Sigmoid colon (tissue), 4 donors: ENCODE data around the gene ATP23.

Source experiments
- EP300 ChIP-seq, 4 donors: sonication (generic); formaldehyde crosslinking; IDR thresholded peaks; one replicate each; pipeline ENCODE4 v1.6.1; 2017; ENCODE audit warnings: antibody characterized with exemption in 4 of 4
- POLR2A ChIP-seq, 2 donors: fragments of 450-650 bp; IDR thresholded peaks; one replicate each; pipeline ENCODE4 v1.6.1; 2016; ENCODE audit warnings: antibody characterized with exemption in 2 of 2, mild to moderate bottlenecking in 2 of 2, moderate library complexity in 2 of 2
- POLR2AphosphoS5 ChIP-seq, 4 donors: sonication (generic); formaldehyde crosslinking; IDR thresholded peaks; one replicate each; pipeline ENCODE4 v1.6.1; 2017; ENCODE audit warnings: antibody characterized with exemption in 4 of 4
- TF ChIP-seq, protein P1 (sequence below), 4 experiments: fragments of 450-650 bp in 3 of 4; fragments of 200-600 bp in 1 of 4; IDR thresholded peaks; one replicate each; pipeline ENCODE4 v1.5.1; 2016 to 2019; ENCODE audit warnings: antibody characterized with exemption in 4 of 4, mild to moderate bottlenecking in 3 of 4, moderate library complexity in 2 of 4

DNA sequence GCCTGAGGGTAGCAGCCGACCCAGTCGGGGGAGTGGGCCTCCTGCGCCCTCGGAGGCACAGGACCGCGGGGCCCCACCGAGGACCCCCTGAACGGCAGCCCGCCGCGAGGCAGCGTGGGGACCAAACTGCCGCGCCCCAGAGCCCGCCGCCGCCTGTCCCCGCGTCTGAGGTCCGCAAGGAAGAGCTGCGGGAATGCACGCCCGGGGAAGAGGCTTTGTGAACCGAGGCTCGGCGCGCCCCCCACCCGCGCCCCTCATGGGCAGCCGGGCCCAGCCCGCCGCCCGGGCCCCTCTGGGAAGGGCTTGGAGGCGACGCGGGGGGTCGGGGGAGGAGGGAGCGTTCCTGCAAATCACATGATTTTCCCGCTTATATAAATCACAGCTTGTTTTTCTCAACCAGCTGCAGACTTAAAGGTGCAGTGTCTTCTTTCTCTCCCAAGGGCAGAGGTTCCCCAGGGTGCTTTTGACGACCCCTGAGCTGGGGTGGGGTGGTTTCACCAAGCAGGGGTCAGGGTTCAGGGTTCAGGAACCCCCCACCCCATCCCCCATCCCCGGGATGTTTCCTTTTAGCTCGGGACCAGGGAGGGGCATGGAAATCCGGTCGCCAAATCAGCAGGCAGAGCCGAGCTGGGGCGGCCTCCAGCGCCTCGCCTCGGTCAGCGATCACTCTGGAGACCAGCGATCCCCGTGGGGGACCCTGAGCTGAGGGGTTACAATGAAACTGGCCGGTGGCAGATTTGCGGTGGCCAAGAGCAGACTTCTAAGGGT is 44.7 kb upstream of the ATP23 start:
- TF ChIP-seq, protein P1, sequence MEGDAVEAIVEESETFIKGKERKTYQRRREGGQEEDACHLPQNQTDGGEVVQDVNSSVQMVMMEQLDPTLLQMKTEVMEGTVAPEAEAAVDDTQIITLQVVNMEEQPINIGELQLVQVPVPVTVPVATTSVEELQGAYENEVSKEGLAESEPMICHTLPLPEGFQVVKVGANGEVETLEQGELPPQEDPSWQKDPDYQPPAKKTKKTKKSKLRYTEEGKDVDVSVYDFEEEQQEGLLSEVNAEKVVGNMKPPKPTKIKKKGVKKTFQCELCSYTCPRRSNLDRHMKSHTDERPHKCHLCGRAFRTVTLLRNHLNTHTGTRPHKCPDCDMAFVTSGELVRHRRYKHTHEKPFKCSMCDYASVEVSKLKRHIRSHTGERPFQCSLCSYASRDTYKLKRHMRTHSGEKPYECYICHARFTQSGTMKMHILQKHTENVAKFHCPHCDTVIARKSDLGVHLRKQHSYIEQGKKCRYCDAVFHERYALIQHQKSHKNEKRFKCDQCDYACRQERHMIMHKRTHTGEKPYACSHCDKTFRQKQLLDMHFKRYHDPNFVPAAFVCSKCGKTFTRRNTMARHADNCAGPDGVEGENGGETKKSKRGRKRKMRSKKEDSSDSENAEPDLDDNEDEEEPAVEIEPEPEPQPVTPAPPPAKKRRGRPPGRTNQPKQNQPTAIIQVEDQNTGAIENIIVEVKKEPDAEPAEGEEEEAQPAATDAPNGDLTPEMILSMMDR (IDR thresholded peaks at IDR 0.05): peak in 2 of 4 experiments; percentile 22 to 36
- TF ChIP-seq POLR2A (IDR thresholded peaks at IDR 0.05): peak; percentile 56 to 79
- peak; percentile 52 to 92 (median 88) for TF ChIP-seq POLR2AphosphoS5 (IDR thresholded peaks at IDR 0.05)
- peak; percentile 44 to 75 (median 72) for TF ChIP-seq EP300 (IDR thresholded peaks at IDR 0.05)
